HG03095 (cell line): ENCODE results near the gene RETN.
"Not testable (repeated sequence)": the region's sequence is repeated elsewhere in the genome, so short reads cannot be mapped to it uniquely, and the experiment has no call there.

Experiments used
- ATAC-seq: cut with Tn5 transposase; IDR thresholded peaks from one replicate; pipeline ENCODE4 v1.9.1; 2021; ENCODE audit warnings: moderate library complexity; ENCODE audit not compliant: unreplicated experiment

RETN gene

DNA sequence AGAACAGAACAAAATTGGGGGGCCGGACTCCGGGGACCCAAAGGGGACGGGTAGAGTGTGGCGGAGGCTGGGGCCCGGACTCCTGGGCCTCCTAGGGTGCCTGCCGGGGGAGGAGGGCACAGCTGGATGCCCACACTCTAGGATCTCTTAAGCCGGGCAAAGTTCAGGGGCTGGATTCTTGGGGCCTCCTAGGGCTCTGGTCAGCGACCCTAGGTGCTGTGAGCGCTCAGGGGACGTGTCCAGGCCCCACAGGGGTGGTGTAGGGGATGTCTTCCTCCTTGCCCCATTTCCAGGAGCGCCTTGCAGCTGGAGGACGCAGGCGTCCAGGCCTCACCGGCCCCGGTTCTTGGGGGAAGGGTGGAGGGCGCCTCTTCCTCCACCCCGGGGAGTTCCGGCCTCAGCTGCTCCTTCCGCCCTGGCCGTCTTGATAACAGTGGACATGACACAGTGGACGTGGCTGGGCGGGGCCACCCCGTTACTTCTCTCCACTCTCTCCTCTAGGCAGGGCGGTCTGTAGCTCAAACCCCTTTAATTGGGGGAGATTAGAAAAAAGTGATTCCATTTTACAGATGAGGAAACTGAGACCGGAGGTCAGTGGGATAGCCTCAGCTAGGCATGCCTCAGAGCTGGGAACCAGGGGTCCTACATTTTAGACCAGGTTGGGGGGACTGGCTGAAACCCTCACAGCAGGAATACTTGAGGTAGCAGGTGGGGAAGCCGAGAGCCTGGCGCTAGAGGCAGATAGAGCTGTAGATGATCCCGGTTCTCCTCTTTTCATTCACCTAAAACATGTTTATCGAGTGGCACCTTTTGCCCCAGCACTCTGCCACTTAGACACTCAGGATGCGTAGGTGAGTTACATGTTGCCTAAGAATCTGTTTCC lies 31.2 kb upstream of the RETN start:
- no peak for ATAC-seq

DNA sequence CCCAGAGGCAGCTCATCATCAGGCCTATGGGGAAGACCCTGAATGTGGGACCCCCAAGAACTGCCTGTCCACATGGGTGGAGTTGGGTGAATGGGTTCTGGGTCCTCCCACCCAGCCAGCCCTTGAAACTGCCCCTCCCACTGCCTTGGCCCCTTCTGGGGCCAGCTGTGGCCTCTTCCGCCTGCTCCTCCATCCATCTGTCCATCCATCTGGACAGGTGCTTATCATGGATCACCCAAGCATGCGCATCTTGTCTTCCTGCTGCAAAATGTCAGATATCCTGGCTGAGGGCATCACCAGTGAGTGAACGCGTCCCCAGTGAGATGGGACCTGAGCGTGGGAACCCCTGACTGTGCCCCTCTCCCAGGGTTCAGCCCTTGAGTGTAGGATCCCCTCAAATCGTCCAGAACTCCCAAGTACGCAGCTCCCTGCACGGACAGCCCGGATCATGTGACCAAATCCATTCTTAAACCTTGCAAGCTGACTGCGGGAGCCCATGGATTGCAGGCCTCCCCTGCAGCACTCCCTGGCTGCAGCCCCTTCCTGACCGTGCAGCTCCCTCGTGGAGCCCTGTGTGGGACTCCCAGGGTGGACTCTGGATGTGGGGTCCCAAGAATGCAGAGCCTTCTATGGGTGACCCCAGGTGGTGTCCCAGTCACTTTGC lies 29.9 kb upstream of the RETN start:
- ATAC-seq = no peak

DNA sequence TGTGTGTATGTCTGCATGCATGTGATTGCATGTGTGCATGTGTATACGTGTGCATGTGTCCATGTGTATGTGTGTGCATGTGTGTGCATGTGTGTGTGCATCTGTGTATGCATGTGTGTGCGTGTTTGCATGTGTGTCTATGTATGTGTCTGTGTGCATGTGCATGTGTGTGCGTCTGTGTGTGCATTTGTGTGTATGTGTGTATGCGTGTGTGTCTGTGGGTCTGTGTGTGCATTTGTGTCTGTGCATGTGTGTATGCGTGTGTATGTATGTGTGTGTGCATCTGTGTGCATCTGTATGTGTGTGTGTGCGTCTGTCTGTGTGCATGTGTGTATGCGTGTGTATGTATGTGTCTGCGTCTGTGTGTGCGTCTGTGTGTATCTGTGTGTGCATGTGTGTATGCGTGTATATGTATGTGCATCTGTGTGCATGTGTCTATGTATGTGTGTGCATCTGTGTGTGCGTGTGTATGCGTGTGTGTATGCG lies 28.9 kb upstream of the RETN start:
- ATAC-seq = no peak

DNA sequence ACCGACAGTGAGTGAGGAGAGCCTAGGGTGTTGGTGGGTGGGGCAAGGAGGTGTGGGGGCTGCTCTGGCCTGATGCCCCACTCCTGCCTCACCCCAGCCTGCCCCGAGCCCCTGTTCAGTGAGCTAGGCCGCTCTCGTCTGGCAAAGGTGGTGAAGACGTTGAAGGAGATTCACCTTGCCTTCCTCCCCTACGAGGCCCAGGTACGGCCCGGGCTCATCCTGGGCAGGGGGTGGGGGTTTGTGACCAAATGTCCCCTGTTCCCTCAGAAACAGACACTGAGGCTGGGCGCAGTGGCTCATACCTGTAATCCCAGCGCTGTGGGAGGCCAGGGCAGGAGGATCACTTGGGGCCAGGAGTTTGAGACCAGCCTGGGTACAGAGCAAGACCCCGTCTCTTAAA lies 28.0 kb upstream of the RETN start:
- no peak for ATAC-seq

DNA sequence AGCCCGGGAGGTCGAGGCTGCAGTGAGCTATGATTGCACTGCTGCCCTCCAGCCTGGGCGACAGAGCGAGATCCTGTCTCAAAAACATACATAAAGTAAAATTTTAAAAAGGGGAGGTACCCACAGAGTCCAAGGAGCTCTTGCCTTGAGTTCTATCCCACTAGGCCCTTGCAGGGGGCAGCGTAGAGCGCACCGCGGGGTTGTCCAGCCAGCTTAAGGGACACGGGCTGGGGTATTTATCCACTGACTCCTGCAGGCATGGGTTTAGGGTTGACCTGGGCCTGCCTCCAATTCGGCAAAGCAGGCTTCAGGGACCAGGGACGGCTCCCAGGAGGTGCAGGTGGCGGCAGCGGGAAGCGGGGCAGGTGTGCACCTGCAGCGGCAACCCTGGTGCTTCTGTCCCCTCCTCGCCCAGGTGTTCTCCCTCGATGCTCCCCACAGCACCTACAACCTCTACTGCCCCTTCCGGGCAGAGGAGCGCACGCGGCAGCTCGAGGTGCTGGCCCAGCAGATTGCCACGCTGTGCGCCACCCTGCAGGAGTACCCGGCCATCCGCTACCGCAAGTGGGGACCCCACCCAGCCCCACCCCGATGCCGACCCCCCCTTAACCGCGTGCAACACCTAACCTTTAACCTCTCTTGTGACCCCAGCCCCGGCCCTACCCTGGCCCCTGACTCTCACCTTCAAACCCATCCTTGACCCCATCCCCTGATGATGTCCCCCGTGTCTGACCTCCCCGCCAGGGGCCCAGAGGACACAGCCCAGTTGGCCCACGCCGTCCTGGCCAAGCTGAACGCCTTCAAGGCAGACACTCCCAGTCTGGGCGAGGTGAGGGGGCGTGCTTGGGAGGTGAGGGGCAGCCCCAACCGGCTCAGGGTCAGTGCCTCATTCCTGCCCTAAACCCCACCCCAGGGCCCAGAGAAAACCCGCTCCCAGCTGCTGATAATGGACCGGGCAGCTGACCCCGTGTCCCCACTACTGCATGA lies 27.3 kb upstream of the RETN start:
- no peak for ATAC-seq

DNA sequence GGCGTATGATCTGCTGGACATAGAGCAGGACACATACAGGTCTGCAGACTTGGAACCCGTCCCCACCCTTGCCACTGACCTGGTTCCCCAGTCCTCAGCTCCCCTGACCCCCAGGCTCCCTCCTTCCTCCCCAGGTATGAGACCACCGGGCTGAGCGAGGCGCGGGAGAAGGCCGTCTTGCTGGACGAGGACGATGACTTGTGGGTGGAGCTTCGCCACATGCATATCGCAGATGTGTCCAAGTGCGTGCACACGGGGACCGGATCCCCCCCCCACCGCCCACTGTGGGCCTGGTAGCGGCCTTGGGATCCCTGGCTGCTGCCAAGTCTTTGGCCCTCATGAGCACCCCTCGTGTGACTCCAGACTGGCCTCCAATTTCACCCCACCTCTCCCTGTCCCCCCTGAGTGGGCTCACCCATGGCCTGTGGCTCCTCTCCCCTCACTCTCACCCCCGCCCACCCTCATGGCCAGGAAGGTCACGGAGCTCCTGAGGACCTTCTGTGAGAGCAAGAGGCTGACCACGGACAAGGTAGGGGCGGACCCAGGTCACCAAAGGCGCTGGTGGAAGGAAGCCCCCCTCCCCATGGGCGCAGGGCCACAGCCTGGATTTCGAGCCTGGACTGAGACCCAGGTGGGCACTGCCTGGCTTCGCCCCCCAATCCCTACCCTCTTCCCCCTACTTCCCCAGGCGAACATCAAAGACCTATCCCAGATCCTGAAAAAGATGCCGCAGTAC lies 26.4 kb upstream of the RETN start:
- no peak for ATAC-seq

DNA sequence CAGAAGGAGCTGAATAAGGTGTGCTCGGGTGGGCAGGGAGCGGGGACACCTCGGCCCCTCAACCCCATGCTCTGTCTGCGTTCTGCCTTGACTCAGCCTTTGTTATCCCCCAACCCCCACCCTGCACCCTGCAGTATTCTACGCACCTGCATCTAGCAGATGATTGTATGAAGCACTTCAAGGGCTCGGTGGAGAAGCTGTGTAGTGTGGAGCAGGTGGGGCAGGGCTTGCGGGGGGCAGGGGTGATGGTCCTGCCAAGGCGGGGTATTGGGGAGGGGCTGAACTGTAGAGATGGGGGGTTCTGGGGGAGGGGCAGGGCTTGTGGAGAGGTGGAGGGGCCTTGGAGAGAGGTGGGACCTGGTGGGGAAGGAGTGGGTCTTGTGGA lies 25.8 kb upstream of the RETN start:
- ATAC-seq = no peak

DNA sequence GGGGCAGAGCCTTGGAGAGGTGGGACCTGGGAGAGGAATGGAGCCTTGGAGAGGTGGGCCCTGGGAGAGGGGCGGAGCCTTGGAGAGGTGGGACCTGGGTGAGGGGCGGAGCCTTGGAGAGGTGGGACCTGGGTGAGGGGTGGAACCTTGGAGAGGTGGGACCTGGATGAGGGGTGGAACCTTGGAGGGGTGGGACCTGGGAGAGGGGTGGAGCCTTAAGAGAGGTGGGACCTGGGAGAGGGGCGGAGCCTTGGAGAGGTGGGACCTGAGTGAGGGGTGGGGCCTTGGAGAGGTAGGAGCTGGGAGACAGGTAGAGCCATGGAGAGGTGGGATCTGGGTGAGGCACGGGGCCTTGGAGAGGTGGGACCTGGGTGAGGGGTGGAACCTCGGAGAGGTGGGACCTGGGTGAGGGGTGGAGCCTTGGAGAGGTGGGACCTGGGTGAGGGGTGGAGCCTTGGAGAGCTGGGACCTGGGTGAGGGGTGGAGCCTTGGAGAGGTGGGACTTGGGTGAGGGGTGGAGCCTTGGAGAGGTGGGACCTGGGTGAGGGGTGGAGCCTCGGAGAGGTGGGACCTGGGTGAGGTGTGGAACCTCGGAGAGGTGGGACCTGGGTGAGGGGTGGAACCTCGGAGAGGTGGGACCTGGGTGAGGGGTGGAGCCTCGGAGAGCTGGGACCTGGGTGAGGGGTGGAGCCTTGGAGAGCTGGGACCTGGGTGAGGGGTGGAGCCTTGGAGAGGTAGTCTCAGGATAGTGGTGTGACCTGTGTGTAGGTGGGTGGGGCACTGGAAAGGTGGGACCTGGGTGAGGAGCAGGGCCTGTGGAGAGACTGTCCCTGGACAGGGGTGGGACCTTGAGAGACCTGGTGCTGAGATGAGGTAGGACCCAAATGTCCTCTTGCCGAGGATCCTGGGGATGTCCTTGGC lies 25.0 kb upstream of the RETN start:
- ATAC-seq = not testable (repeated sequence)

DNA sequence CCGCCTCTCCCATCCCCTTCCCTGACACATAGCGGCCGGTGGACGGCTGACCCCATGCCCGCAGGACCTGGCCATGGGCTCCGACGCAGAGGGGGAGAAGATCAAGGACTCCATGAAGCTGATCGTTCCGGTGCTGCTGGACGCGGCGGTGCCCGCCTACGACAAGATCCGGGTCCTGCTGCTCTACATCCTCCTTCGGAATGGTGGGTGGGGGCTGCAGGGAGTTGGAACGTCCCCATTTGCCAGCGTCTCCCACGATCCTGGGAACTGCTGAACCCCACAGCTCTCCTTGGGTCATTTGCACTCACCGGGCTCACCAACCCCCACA lies 24.3 kb upstream of the RETN start:
- no peak for ATAC-seq

DNA sequence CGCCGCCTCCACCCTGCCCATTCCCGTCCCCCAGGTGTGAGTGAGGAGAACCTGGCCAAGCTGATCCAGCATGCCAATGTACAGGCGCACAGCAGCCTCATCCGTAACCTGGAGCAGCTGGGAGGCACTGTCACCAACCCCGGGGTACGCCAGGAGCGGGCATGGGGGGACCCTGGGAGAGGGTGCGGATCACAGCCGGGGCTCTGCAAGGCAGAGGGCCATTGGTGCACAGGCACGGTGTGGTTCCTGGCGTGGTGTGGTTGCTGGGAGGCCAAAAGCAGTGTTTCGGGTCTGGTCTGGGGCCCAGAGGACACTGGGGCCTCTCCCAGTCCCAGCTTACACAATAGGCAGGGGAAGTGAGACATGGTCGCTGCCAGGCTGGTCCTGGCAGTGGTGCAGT lies 23.7 kb upstream of the RETN start:
- ATAC-seq = no peak

DNA sequence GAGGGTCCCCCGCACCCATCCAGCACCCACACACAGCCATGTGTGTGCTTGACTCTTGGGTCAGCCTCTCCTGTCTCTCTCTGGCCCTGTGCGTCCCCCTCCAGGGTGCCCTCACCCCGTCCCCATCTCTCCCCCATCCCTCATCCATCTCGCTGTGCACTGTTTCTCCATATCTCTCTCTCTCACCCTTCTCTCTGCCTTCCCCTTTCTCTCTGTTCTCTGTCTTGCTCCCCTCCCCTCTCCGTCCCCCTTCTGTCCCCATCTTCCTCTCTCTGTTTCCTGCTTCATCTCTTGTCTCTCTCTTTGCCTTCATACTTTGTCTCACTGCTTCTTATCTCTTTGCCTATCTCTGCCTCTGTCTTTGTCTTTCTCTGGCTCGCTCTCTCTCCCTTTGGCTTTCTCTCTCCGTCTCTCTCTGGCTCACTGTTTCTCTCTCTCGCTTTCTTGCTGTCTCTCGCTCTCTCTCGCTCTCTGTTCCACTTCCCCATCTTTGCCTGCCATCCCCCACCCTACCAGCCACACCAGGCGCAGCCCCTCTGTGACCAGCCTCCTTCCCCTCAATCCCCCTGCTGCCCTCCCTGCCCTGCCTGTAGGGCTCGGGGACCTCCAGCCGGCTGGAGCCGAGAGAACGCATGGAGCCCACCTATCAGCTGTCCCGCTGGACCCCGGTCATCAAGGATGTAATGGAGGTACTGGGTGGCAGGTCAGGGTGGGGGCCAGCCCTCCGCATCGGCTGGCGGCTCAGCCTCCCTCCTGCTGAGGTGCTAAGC lies 23.0 kb upstream of the RETN start:
- ATAC-seq = no peak

DNA sequence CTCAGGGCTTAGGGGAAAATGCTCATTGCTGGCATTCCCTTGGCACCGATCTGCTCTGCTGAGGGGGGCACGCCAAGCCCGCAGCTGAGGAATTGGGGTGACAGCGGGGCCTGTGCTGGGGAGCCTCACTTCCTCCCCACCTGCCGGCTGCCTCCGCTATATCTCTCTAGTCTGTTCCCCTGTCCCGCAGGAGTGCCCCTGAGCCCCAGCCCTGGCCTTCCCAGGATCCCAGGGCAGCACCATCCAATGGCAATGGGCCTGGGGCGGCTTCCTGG lies 22.5 kb upstream of the RETN start:
- ATAC-seq = no peak

DNA sequence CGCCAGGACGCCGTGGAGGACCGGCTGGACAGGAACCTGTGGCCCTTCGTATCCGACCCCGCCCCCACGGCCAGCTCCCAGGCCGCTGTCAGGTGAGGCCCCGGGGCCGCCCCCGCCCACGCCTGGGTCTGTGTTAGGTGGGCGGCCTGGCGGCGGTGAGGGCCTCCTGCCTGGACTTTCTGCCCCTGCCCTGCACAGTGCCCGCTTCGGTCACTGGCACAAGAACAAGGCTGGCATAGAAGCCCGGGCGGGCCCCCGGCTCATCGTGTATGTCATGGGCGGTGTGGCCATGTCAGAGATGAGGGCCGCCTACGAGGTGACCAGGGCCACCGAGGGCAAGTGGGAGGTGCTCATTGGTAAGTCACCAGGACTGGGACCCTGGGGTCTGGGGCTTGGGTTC lies 21.7 kb upstream of the RETN start:
- no peak for ATAC-seq

DNA sequence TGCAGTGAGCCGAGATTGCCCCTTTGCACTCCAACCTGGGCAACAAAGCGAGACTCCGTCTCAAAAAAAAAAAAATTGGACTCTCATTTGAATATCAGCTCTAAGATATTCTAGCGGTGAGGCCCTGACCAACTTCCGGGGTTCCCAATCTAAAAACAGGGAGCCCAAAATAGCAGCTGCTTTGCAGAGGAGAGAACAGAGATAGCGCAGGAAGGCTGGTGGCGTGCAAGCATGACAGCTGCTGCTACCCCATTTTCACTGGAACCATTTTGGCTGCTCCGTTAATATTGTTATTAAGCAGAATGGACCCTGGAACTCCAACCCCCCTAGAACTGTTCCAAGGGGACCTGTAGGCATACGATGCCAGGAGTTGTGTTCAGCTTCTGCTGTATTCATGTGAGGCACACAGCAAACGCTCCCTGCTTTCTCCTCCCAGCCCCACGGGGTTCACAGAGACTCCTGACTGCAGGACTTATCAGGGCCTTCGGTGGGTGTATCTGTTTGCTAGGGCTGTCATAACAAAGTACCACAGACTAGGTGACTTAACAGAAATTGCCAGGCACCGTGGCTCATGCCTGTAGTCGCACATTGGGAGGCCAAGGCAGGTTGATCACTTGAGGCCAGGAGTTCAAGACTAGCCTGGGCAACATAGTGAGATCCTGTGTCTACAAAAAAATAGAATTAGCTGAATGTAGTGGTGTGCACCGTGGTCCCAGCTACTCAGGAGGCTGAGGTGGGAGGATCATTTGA lies 20.4 kb upstream of the RETN start:
- ATAC-seq = no peak

DNA sequence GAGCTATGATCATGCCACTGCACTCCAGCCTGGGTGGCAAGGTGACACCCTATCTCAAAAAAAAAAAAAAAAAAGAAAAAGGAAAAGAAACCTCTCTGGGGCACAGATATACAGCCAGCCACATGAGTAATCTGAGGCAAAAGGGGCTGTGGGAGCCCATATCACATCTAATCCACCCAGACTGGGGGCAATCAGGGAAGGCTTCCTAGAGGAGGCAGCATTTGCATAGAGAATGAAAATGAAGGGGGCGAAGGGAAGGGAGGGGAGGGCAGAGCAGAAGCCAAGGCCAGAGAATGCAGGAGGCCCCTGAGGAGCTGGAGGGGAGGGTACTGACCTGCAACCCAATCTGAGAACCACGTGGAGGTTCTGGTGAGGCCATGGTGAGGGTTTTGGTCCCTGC lies 18.7 kb upstream of the RETN start:
- no peak for ATAC-seq

DNA sequence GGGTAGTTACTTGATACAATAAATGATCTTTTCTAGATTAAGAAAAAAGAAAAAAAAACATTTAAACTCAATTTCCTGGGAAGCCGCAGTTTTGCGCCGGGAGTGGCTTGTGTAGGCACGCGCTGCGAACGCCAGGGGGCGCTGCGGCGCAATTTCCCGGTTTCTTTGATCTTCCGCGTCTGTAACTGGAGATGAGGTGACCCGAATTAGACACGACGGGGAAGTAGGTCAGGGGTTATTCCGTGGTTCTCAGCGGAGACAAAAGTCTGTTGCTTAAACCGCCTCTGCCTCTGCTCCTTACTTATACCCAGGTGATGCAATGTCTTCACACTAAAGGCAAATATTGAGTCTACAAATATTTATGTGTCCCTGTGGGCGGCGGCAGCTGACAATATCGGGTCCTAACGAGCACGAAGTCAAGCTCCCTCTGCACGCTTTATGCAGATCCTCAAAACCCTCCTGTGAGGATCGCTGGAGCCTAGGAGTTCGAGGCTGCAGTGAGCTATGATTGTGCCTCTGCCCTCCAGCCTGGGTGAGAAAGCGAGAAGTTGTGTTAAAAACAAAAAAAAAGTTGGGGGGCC lies 16.7 kb upstream of the RETN start:
- ATAC-seq = no peak

DNA sequence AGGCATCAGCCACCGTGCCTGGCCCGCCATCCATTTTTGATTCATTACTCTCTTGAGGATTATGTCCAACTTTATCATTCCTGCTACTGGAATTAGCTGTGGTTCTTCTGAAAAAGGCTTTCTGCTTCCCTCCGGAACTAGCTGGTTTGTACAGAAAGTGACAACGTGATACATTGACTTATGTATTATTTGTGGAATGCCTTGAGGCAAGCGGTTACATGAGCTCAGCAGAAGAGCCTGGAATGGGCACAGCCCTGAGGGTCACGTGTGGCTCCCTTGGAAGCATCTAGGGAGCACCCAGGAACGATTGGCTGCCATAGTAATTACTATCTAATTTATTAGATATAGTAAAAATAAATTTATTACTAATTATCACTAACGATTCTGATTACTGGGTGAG lies 14.4 kb upstream of the RETN start:
- no peak for ATAC-seq

DNA sequence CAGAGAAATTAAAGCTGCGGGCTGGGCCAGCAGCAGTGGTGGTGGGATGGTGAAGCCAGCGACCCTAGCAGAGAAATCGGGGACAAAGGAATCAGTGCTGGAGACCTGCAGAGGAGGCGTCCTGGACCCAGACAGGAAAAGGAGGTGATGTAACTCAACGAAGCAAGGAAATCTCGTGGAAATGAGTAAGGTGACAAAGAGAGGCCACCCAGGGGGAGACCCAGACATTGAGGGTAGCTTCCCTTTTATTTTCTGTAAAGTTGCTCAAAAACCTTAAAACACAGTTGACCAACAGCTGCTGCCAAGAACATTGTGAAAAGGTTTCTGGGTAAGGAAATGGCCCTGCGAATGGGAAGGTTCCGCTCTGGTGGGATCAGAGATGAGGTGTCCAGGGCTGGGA lies 13.3 kb upstream of the RETN start:
- no peak for ATAC-seq
